IMR-90 (cell line): ENCODE measurements around the gene CDK14. TPM values are rescaled to one million over a fixed set of nuclear protein-coding genes. Genes with fewer than 3 reads are reported as not detected.

Experiments used
- ATAC-seq: fragments of 200-7000 bp; cut with Tn5 transposase; 2 replicates; pipeline ENCODE4 v1.9.1; 2020; ENCODE audit warnings: low read depth, mild to moderate bottlenecking, moderate library complexity
- BruUV-seq: library from RNA; stranded (reverse); fragments of 400-500 nt; replicated peaks from 2 replicates; lab custom pipeline; 2021; lab: Mats Ljungman, UMichigan
- CTCF ChIA-PET: fragments of 300-600 bp; formaldehyde crosslinking; extraction: SDS; loops from one replicate; lab custom pipeline; 2021; ENCODE audit warnings: antibody characterized with exemption; lab: Yijun Ruan, JAX
- POLR2A ChIA-PET: fragments of 300-600 bp; sonication (Branson Sonifier 250); formaldehyde crosslinking; loops from one replicate; lab custom pipeline; 2022; ENCODE audit warnings: antibody characterized with exemption; ENCODE audit not compliant: unreplicated experiment; lab: Charles Lee
- DNase-seq: peaks from one replicate; pipeline ENCODE4 v3.0.0; 2013
- H2AFZ ChIP-seq: replicated peaks from 2 replicates; pipeline ENCODE3; 2013; ENCODE audit warnings: low read length, mild to moderate bottlenecking; ENCODE audit not compliant: poor library complexity
- H2AK5ac ChIP-seq: 2 replicates; pipeline ENCODE4 v1.6.1; 2013; ENCODE audit warnings: low read depth, low read length, inconsistent platforms
- H2AK9ac ChIP-seq: replicated peaks from 2 replicates; pipeline ENCODE3; 2013; ENCODE audit warnings: mild to moderate bottlenecking, low read depth, low read length, moderate library complexity; ENCODE audit not compliant: poor library complexity
- H2BK120ac ChIP-seq: 2 replicates; pipeline ENCODE4 v1.6.1; 2013; ENCODE audit warnings: low read depth, low read length, inconsistent platforms
- H2BK15ac ChIP-seq: 3 replicates; pipeline ENCODE4 v1.6.1; 2013; ENCODE audit warnings: low read depth, low read length, inconsistent platforms
- H2BK20ac ChIP-seq: 2 replicates; pipeline ENCODE4 v1.6.1; 2013; ENCODE audit warnings: low read depth, mild to moderate bottlenecking, inconsistent platforms, low read length, moderate library complexity
- H2BK5ac ChIP-seq: 2 replicates; pipeline ENCODE4 v1.6.1; 2013; ENCODE audit warnings: mild to moderate bottlenecking, low read depth, low read length, inconsistent platforms; ENCODE audit not compliant: poor library complexity, severe bottlenecking
- H3K14ac ChIP-seq: replicated peaks from 2 replicates; pipeline ENCODE4 v1.6.1; 2013; ENCODE audit warnings: low read depth, low read length, inconsistent platforms
- H3K18ac ChIP-seq: 2 replicates; pipeline ENCODE4 v1.6.1; 2013; ENCODE audit warnings: low read depth, low read length, control low read depth
- H3K23ac ChIP-seq: 2 replicates; pipeline ENCODE4 v1.6.1; 2013; ENCODE audit warnings: low read depth, low read length, inconsistent platforms
- H3K27ac ChIP-seq: 2 replicates; pipeline ENCODE4 v1.5.1; 2013; ENCODE audit warnings: mild to moderate bottlenecking, control low read depth, low read length; ENCODE audit not compliant: insufficient read depth
- H3K27me3 ChIP-seq: 2 replicates; pipeline ENCODE4 v1.6.1; 2013; ENCODE audit warnings: low read length; ENCODE audit not compliant: control insufficient read depth, insufficient read depth
- H3K36me3 ChIP-seq: 2 replicates; pipeline ENCODE4 v1.6.1; 2013; ENCODE audit warnings: low read length, mixed read lengths; ENCODE audit not compliant: control insufficient read depth, insufficient read depth
- H3K4ac ChIP-seq: 2 replicates; pipeline ENCODE4 v1.6.1; 2013; ENCODE audit warnings: low read depth, low read length, inconsistent platforms
- H3K4me1 ChIP-seq: 2 replicates; pipeline ENCODE4 v1.6.1; 2013; ENCODE audit warnings: low read length, mixed read lengths; ENCODE audit not compliant: control insufficient read depth, insufficient read depth
- H3K4me2 ChIP-seq: 2 replicates; pipeline ENCODE4 v1.6.1; 2013; ENCODE audit warnings: low read depth, mild to moderate bottlenecking, control low read depth, low read length, moderate library complexity
- H3K4me3 ChIP-seq: 2 replicates; pipeline ENCODE4 v1.5.1; 2013; ENCODE audit warnings: low read depth, mild to moderate bottlenecking, control low read depth, low read length, moderate library complexity; ENCODE audit not compliant: insufficient read depth
- H3K56ac ChIP-seq: 2 replicates; pipeline ENCODE4 v1.6.1; 2013; ENCODE audit warnings: low read length, inconsistent platforms; ENCODE audit not compliant: insufficient read depth; ENCODE audit errors: extremely low read depth
- H3K79me1 ChIP-seq, 2 experiments: 2 replicates each; pipeline ENCODE4 v1.6.1; 2013; ENCODE audit warnings: low read length in 2 of 2, inconsistent platforms in 1 of 2, low read depth in 1 of 2
- H3K9ac ChIP-seq: 2 replicates; pipeline ENCODE4 v1.6.1; 2013; ENCODE audit warnings: low read depth, low read length, control low read depth
- H3K9me1 ChIP-seq: 2 replicates; pipeline ENCODE4 v1.6.1; 2013; ENCODE audit warnings: low read length, inconsistent platforms; ENCODE audit not compliant: insufficient read depth
- H3K9me3 ChIP-seq: 2 replicates; pipeline ENCODE4 v1.6.1; 2013; ENCODE audit warnings: low read length; ENCODE audit not compliant: control insufficient read depth, insufficient read depth
- H4K20me1 ChIP-seq: 2 replicates; pipeline ENCODE4 v1.6.1; 2013; ENCODE audit warnings: low read length, inconsistent platforms; ENCODE audit not compliant: insufficient read depth
- H4K5ac ChIP-seq: 2 replicates; pipeline ENCODE4 v1.6.1; 2013; ENCODE audit warnings: mild to moderate bottlenecking, low read depth, low read length, control low read depth
- H4K8ac ChIP-seq, 2 experiments: 2 replicates each; pipeline ENCODE4 v1.6.1; 2013; ENCODE audit warnings: low read depth in 2 of 2, low read length in 2 of 2, control low read depth in 1 of 2, inconsistent platforms in 1 of 2
- H4K91ac ChIP-seq: 2 replicates; pipeline ENCODE4 v1.6.1; 2013; ENCODE audit warnings: low read depth, low read length, inconsistent platforms; ENCODE audit not compliant: insufficient read depth
- CTCF ChIP-seq: conservative IDR thresholded peaks from 2 replicates; pipeline ENCODE4 v1.5.1; 2012; ENCODE audit warnings: mild to moderate bottlenecking, low read depth, low read length, improper control_type of control experiment
- MAZ ChIP-seq: IDR thresholded peaks from 2 replicates; pipeline ENCODE4 v1.6.1; 2012; ENCODE audit warnings: low read depth, mild to moderate bottlenecking, low read length, improper control_type of control experiment, moderate library complexity, borderline replicate concordance
- MXI1 ChIP-seq: IDR thresholded peaks from 2 replicates; pipeline ENCODE4 v1.6.1; 2012; ENCODE audit warnings: low read depth, mild to moderate bottlenecking, low read length, moderate library complexity, borderline replicate concordance
- NFE2L2 ChIP-seq: fragments of 150-350 bp; IDR thresholded peaks from 2 replicates; pipeline ENCODE4 v1.6.1; 2016; ENCODE audit warnings: low read depth, mild to moderate bottlenecking, low read length
- RAD21 ChIP-seq: IDR thresholded peaks from 2 replicates; pipeline ENCODE4 v1.6.1; 2012; ENCODE audit warnings: low read length, improper control_type of control experiment
- RCOR1 ChIP-seq: IDR thresholded peaks from 2 replicates; pipeline ENCODE4 v1.6.1; 2012; ENCODE audit warnings: mild to moderate bottlenecking, low read length, improper control_type of control experiment; ENCODE audit not compliant: insufficient replicate concordance
- RFX5 ChIP-seq: IDR thresholded peaks from 2 replicates; pipeline ENCODE4 v1.8.0; 2012; ENCODE audit warnings: low read depth, mild to moderate bottlenecking, low read length, moderate library complexity
- SMC3 ChIP-seq: fragments of 150-350 bp; IDR thresholded peaks from 2 replicates; pipeline ENCODE4 v1.6.1; 2016; ENCODE audit warnings: low read depth, mild to moderate bottlenecking, antibody characterized with exemption, low read length, moderate library complexity
- USF2 ChIP-seq: fragments of 150-350 bp; IDR thresholded peaks from 2 replicates; pipeline ENCODE4 v1.6.1; 2017; ENCODE audit warnings: mild to moderate bottlenecking, antibody characterized with exemption, low read length, low read depth
- WGBS, 2 experiments: methylation state at CpG; one replicate each; pipeline versions ENCODE4 v1.1.5 to v1.1.7; 2013; ENCODE audit warnings: missing lambda C conversion rate in 2 of 2; ENCODE audit not compliant: insufficient read length in 1 of 2; ENCODE audit errors: extremely low coverage in 2 of 2; 5-methylcytosine and 5-hydroxymethylcytosine counted together
- dilution Hi-C: fragments of 300-500 bp; cut with HindIII; formaldehyde crosslinking; loops from one replicate; pipeline ENCODE4 v1.14.3; 2018; ENCODE audit warnings: low sequenced_read_pairs; ENCODE audit not compliant: unreplicated experiment
- in situ Hi-C: fragments of 300-500 bp; cut with MboI; formaldehyde crosslinking; loops from 3 replicates; pipeline ENCODE4 v1.14.3; 2019; ENCODE audit warnings: low sequenced_read_pairs, inconsistent platforms, mixed read lengths
- intact Hi-C: fragments of 100-400 bp; cut with micrococcal nuclease; formaldehyde crosslinking; loops from 2 replicates; pipeline ENCODE4 v1.10.0; 2022
- polyA plus RNA-seq, 3 experiments: library from polyadenylated mRNA; depleted of rRNA; stranded (reverse); fragments of >200 nt; gene quantifications; 2 replicates each; pipeline ENCODE4 v1.2.3, GENCODE V29; 2012; ENCODE audit warnings: low replicate concordance in 1 of 3
- total RNA-seq: library from RNA; depleted of rRNA; stranded (reverse); fragments of >200 nt; gene quantifications from 2 replicates; pipeline ENCODE4 v1.2.3, GENCODE V29; 2012

CDK14 gene
- total and polyA plus RNA-seq, 2 of the 4 experiments (the other 2 are of a cell fraction), result 10.1 to 29.6 TPM

GRCh38 chr7:90661290-90662151 is 65.4 kb downstream of the CDK14 start:
- Histone ChIP-seq H2BK5ac (no peak overlapping the region), H3K14ac (no peak overlapping the region), H4K91ac (no peak overlapping the region), H4K5ac (no peak overlapping the region), H3K23ac (no peak overlapping the region), H3K36me3 (no peaks in the 10 kb centered on the region), H3K4me3 (no peak overlapping the region), H2BK15ac (no peak overlapping the region), H2BK120ac (no peak overlapping the region), H3K4me1 (peaks cover 7% of the 10 kb centered on the region), H3K9me1 (0 out of 2 replicates have a peak, but pooled peaks cover 4% of the 10 kb centered on the region), H3K79me1 (peaks cover 37 to 43% of the 10 kb centered on the region in 2 experiments), H3K4ac (no peak overlapping the region), H2AFZ (no peak overlapping the region), H3K9ac (no peak overlapping the region), H2AK5ac (no peak overlapping the region), H3K9me3 (no peaks in the 10 kb centered on the region), H3K56ac (no peak overlapping the region), H3K27ac (no peak overlapping the region), H3K18ac (no peak overlapping the region), H2BK20ac (no peak overlapping the region), H3K4me2 (no peak overlapping the region), H4K8ac (no peak overlapping the region), H4K20me1 (0 out of 2 replicates have a peak, but pooled peaks cover 3% of the 10 kb centered on the region), H3K27me3 (no peaks in the 10 kb centered on the region), H2AK9ac (no peak overlapping the region)
- CTCF ChIA-PET, result interaction anchor here (1.3 kb wide), 1 partner anchor 12 kb away, joined by 4 read pairs; no protein-coding TSS in a partner anchor
- ATAC-seq, result peak; percentile 60
- dilution Hi-C loops, result no loop called here
- in situ Hi-C loops, result no loop called here
- WGBS, 2 experiments, result no CpG with 5 or more reads among the region's 6 CpGs
- DNase-seq, result peak; percentile 46
- no TSS peak for BruUV-seq
- POLR2A ChIA-PET, result no interaction called here
- TF ChIP-seq MXI1 (no peak), RFX5 (no peak), USF2 (no peak), SMC3 (no peak), MAZ (no peak), NFE2L2 (no peak), RAD21 (no peak), RCOR1 (no peak), CTCF (no peak)
- intact Hi-C loops, result no loop called here
